Measurements from ENCODE around the gene TRMU.

DNA sequence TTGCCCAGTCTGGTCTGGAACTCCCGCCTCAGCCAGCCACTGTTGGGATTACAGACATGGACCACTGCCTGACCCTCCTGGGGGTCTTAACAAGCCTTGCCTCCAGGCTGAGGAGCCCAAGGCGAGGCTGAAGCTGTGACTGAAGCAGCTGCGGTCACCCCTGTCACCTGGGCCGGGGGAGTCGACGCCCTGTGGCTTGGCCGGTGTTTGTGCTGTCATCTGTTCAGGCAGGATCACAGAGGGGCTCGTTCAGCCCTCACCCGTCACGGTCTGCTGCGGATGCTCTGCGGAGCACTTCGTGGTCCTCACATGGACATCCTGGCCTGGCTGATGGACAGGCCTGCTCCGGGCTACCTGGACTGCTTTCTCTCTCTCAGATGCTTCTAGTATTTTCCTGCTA is 23.8 kb downstream of the TRMU start:
- TF ChIP-seq, protein P1, sequence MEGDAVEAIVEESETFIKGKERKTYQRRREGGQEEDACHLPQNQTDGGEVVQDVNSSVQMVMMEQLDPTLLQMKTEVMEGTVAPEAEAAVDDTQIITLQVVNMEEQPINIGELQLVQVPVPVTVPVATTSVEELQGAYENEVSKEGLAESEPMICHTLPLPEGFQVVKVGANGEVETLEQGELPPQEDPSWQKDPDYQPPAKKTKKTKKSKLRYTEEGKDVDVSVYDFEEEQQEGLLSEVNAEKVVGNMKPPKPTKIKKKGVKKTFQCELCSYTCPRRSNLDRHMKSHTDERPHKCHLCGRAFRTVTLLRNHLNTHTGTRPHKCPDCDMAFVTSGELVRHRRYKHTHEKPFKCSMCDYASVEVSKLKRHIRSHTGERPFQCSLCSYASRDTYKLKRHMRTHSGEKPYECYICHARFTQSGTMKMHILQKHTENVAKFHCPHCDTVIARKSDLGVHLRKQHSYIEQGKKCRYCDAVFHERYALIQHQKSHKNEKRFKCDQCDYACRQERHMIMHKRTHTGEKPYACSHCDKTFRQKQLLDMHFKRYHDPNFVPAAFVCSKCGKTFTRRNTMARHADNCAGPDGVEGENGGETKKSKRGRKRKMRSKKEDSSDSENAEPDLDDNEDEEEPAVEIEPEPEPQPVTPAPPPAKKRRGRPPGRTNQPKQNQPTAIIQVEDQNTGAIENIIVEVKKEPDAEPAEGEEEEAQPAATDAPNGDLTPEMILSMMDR (IDR thresholded peaks at IDR 0.05; ENCODE audit: poor library complexity): no peak
- TF ChIP-seq EZH2 (IDR thresholded peaks at IDR 0.05; ENCODE audit: borderline replicate concordance): no peak
- TF ChIP-seq EZH2phosphoT487 (IDR thresholded peaks at IDR 0.05; ENCODE audit: low read depth, severe bottlenecking, unreplicated experiment): no peak

Measured in hepatocyte (in vitro differentiated cells).